Measurements from ENCODE around the gene MTCH1.

DNA sequence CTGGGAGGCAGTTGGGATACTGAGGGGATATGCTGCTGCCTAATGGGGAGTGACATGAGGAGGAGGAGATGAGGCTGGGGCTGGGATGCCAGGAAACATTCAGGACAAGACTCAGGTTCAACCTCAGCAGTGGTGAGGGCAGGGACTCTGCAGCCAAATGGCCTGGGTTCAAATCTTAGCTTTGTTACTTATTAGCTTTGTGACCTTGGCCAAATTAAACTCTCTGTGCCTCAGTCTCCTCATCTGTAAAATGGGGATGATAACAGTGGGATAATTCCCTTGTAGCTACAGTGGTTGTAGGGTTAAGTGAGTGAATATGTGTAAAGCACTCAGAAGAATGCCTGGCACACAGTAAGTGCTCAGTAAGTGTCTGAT is 29.6 kb downstream of the MTCH1 start:
- TF ChIP-seq, protein P1, sequence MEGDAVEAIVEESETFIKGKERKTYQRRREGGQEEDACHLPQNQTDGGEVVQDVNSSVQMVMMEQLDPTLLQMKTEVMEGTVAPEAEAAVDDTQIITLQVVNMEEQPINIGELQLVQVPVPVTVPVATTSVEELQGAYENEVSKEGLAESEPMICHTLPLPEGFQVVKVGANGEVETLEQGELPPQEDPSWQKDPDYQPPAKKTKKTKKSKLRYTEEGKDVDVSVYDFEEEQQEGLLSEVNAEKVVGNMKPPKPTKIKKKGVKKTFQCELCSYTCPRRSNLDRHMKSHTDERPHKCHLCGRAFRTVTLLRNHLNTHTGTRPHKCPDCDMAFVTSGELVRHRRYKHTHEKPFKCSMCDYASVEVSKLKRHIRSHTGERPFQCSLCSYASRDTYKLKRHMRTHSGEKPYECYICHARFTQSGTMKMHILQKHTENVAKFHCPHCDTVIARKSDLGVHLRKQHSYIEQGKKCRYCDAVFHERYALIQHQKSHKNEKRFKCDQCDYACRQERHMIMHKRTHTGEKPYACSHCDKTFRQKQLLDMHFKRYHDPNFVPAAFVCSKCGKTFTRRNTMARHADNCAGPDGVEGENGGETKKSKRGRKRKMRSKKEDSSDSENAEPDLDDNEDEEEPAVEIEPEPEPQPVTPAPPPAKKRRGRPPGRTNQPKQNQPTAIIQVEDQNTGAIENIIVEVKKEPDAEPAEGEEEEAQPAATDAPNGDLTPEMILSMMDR (conservative IDR thresholded peaks at IDR 0.05) = no peak
- TF ChIP-seq EZH2 (IDR thresholded peaks at IDR 0.05; ENCODE audit: low read depth) = no peak
